NCI-H345 treated with DMSO at 0.1 percent for 48 hours (cell line): ENCODE data around the gene MYBPHL.

Experiments
- DNase-seq: peaks from one replicate; lab custom pipeline; 2025; ENCODE audit not compliant: unreplicated experiment; lab: John Stamatoyannopoulos, UW

MYBPHL gene

GRCh38 chr1:109253803-109254620, 52.8 kb downstream of the MYBPHL start:
- no peak for DNase-seq

- DNase-seq: no peak
Observed at GRCh38 chr1:109252893-109253802, 53.7 kb downstream of the MYBPHL start.

- no peak for DNase-seq
Observed at GRCh38 chr1:109252167-109252892, 54.5 kb downstream of the MYBPHL start.

GRCh38 chr1:109251277-109252166, 55.3 kb downstream of the MYBPHL start:
- no peak for DNase-seq

GRCh38 chr1:109250454-109251276, 56.1 kb downstream of the MYBPHL start:
- no peak for DNase-seq

GRCh38 chr1:109249654-109250401, 57.0 kb downstream of the MYBPHL start:
- DNase-seq: no peak

GRCh38 chr1:109248797-109249629, 57.8 kb downstream of the MYBPHL start, which contains the start of gene CELSR2:
Gene CELSR2, plus strand, starts transcription at chr1:109249539. Its CDS starts 541 bp downstream, at chr1:109250080.
- DNase-seq: peak; percentile 41

- no peak for DNase-seq
Observed at GRCh38 chr1:109248444-109248796, 58.4 kb downstream of the MYBPHL start.

- no peak for DNase-seq
Observed at GRCh38 chr1:109247401-109248365, 59.1 kb downstream of the MYBPHL start.

- DNase-seq: no peak
Observed at GRCh38 chr1:109246141-109246551, 60.7 kb downstream of the MYBPHL start.

GRCh38 chr1:109243860-109244552, 62.8 kb downstream of the MYBPHL start:
- DNase-seq: no peak

GRCh38 chr1:109243221-109243620, 63.6 kb downstream of the MYBPHL start:
- DNase-seq: no peak

GRCh38 chr1:109242387-109242786, 64.4 kb downstream of the MYBPHL start:
- no peak for DNase-seq
